VCaP (cell line): ENCODE measurements around the gene G6PC3.

ENCODE experiments used
- H3K27ac ChIP-seq: fragments of 450-650 bp; 2 replicates; pipeline ENCODE4 v1.5.1; 2017
- TF ChIP-seq, protein P1 (sequence below): fragments of 450-650 bp; conservative IDR thresholded peaks from 2 replicates; pipeline ENCODE4 v1.5.1; 2017; ENCODE audit warnings: mild to moderate bottlenecking, moderate library complexity

The G6PC3 gene

DNA sequence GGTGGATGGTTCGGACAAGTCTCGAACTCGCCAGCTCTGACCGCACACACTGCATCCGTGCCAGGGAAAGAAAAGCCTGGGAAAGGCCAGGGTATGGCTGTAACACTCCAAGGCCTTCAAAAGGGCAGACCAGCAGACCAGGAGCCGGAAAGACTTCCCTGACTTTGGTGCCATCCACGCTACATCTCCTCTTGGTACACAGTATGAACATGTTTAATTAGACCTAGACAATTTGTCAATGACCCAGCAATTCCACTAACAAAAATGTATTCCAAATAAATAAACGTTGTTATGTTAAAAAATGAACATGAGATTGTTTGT, 53.5 kb downstream of the G6PC3 start:
- H3K27ac ChIP-seq: peak overlapping the region; percentile 90

More for the DNA sequence above, 53.5 kb downstream of the G6PC3 start:
- TF ChIP-seq, protein P1, sequence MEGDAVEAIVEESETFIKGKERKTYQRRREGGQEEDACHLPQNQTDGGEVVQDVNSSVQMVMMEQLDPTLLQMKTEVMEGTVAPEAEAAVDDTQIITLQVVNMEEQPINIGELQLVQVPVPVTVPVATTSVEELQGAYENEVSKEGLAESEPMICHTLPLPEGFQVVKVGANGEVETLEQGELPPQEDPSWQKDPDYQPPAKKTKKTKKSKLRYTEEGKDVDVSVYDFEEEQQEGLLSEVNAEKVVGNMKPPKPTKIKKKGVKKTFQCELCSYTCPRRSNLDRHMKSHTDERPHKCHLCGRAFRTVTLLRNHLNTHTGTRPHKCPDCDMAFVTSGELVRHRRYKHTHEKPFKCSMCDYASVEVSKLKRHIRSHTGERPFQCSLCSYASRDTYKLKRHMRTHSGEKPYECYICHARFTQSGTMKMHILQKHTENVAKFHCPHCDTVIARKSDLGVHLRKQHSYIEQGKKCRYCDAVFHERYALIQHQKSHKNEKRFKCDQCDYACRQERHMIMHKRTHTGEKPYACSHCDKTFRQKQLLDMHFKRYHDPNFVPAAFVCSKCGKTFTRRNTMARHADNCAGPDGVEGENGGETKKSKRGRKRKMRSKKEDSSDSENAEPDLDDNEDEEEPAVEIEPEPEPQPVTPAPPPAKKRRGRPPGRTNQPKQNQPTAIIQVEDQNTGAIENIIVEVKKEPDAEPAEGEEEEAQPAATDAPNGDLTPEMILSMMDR: peak; percentile 20
